ENCODE data around the gene PLEKHA5. TPM values are rescaled to one million over a fixed set of nuclear protein-coding genes. Genes with fewer than 3 reads are reported as not detected.

PLEKHA5 gene
- total RNA-seq, 1 donor from 2014 or later, result 60.8 TPM

GRCh38 chr12:19177754-19178153 is 48.2 kb downstream of the PLEKHA5 start:
- intact Hi-C loops (cut with micrococcal nuclease), result no loop called here
- TF ChIP-seq CTCF (IDR thresholded peaks at IDR 0.05; ENCODE audit: borderline replicate concordance), result no peak
- DNase-seq, result no peak
- Histone ChIP-seq H3K4me3 (no peak overlapping the region), H3K27ac (replicated peaks) (peak overlapping the region; percentile 77), H3K27me3 (ENCODE audit: low read depth) (no peaks in the 10 kb centered on the region), H3K9me3 (replicated peaks) (no peaks in the 10 kb centered on the region), H3K4me1 (peaks cover 63% of the 10 kb centered on the region), H3K36me3 (no peaks in the 10 kb centered on the region)

GRCh38 chr12:19179986-19180385 is 50.5 kb downstream of the PLEKHA5 start:
- Histone ChIP-seq H3K27me3 (ENCODE audit: low read depth) (no peaks in the 10 kb centered on the region), H3K36me3 (no peaks in the 10 kb centered on the region), H3K4me3 (no peak overlapping the region), H3K4me1 (peaks cover 64% of the 10 kb centered on the region), H3K9me3 (replicated peaks) (no peaks in the 10 kb centered on the region), H3K27ac (replicated peaks) (peak overlapping the region; percentile 77)
- intact Hi-C loops (cut with micrococcal nuclease), result loop anchor here (10.0 kb wide), 3 partner anchors 105 to 745 kb away; no protein-coding TSS in a partner anchor
- TF ChIP-seq CTCF (IDR thresholded peaks at IDR 0.05; ENCODE audit: borderline replicate concordance), result no peak
- no peak for DNase-seq

- intact Hi-C loops (cut with micrococcal nuclease), result loop anchor here (10.0 kb wide), 3 partner anchors 103 to 747 kb away; no protein-coding TSS in a partner anchor
- Histone ChIP-seq H3K4me3 (no peak overlapping the region), H3K27ac (replicated peaks) (peak overlapping the region; percentile 77), H3K9me3 (replicated peaks) (no peaks in the 10 kb centered on the region), H3K36me3 (no peaks in the 10 kb centered on the region), H3K4me1 (peaks cover 79% of the 10 kb centered on the region), H3K27me3 (ENCODE audit: low read depth) (no peaks in the 10 kb centered on the region)
- TF ChIP-seq CTCF (IDR thresholded peaks at IDR 0.05; ENCODE audit: borderline replicate concordance), result no peak
- no peak for DNase-seq
Measured at GRCh38 chr12:19181666-19182426, 52.3 kb downstream of the PLEKHA5 start.

- Histone ChIP-seq H3K9me3 (replicated peaks) (no peaks in the 10 kb centered on the region), H3K4me1 (peaks cover 81% of the 10 kb centered on the region), H3K4me3 (no peak overlapping the region), H3K27me3 (ENCODE audit: low read depth) (no peaks in the 10 kb centered on the region), H3K36me3 (no peaks in the 10 kb centered on the region), H3K27ac (replicated peaks) (peak overlapping the region; percentile 77)
- intact Hi-C loops (cut with micrococcal nuclease), result loop anchor here (10.0 kb wide), 3 partner anchors 102 to 748 kb away; no protein-coding TSS in a partner anchor
- TF ChIP-seq CTCF (IDR thresholded peaks at IDR 0.05; ENCODE audit: borderline replicate concordance), result peak; percentile 40
- no peak for DNase-seq
Measured at GRCh38 chr12:19183121-19183838, 53.7 kb downstream of the PLEKHA5 start.

- H3K27me3 ChIP-seq (ENCODE audit: low read depth), result no peaks in the 10 kb centered on the region
- H3K27ac ChIP-seq (replicated peaks), result peak overlapping the region; percentile 77
- no peak for DNase-seq
- TF ChIP-seq CTCF (IDR thresholded peaks at IDR 0.05; ENCODE audit: borderline replicate concordance), result no peak
- H3K36me3 ChIP-seq, result no peaks in the 10 kb centered on the region
- intact Hi-C loops (cut with micrococcal nuclease), result loop anchor here (5.0 to 10.0 kb wide), 4 partner anchors 53 to 751 kb away; no protein-coding TSS in a partner anchor
- peaks cover 85% of the 10 kb centered on the region for H3K4me1 ChIP-seq
- H3K4me3 ChIP-seq, result no peak overlapping the region
- no peaks in the 10 kb centered on the region for H3K9me3 ChIP-seq (replicated peaks)
Measured at GRCh38 chr12:19185262-19185929, 55.9 kb downstream of the PLEKHA5 start.
